Measurements from ENCODE around the gene SIPA1L3.

GRCh38 chr19:38068826-38069225, 161.8 kb downstream of the SIPA1L3 start:
- TF ChIP-seq, protein P1, sequence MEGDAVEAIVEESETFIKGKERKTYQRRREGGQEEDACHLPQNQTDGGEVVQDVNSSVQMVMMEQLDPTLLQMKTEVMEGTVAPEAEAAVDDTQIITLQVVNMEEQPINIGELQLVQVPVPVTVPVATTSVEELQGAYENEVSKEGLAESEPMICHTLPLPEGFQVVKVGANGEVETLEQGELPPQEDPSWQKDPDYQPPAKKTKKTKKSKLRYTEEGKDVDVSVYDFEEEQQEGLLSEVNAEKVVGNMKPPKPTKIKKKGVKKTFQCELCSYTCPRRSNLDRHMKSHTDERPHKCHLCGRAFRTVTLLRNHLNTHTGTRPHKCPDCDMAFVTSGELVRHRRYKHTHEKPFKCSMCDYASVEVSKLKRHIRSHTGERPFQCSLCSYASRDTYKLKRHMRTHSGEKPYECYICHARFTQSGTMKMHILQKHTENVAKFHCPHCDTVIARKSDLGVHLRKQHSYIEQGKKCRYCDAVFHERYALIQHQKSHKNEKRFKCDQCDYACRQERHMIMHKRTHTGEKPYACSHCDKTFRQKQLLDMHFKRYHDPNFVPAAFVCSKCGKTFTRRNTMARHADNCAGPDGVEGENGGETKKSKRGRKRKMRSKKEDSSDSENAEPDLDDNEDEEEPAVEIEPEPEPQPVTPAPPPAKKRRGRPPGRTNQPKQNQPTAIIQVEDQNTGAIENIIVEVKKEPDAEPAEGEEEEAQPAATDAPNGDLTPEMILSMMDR (tag by site-specific recombination; IDR thresholded peaks at IDR 0.05) = no peak
- TF ChIP-seq ZBTB1 (tag by site-specific recombination; IDR thresholded peaks at IDR 0.05) (no peak), ZNF610 (tag by site-specific recombination; IDR thresholded peaks at IDR 0.05; ENCODE audit: borderline replicate concordance) (no peak), TCF7L2 (IDR thresholded peaks at IDR 0.05; ENCODE audit: borderline replicate concordance, low read depth, low read length) (no peak), YY1 (tag by site-specific recombination; IDR thresholded peaks at IDR 0.05) (no peak), ZNF433 (tag by site-specific recombination; IDR thresholded peaks at IDR 0.05; ENCODE audit: low read depth) (no peak), RBAK (tag by site-specific recombination; IDR thresholded peaks at IDR 0.05) (no peak)
- TF ChIP-seq, protein P2, sequence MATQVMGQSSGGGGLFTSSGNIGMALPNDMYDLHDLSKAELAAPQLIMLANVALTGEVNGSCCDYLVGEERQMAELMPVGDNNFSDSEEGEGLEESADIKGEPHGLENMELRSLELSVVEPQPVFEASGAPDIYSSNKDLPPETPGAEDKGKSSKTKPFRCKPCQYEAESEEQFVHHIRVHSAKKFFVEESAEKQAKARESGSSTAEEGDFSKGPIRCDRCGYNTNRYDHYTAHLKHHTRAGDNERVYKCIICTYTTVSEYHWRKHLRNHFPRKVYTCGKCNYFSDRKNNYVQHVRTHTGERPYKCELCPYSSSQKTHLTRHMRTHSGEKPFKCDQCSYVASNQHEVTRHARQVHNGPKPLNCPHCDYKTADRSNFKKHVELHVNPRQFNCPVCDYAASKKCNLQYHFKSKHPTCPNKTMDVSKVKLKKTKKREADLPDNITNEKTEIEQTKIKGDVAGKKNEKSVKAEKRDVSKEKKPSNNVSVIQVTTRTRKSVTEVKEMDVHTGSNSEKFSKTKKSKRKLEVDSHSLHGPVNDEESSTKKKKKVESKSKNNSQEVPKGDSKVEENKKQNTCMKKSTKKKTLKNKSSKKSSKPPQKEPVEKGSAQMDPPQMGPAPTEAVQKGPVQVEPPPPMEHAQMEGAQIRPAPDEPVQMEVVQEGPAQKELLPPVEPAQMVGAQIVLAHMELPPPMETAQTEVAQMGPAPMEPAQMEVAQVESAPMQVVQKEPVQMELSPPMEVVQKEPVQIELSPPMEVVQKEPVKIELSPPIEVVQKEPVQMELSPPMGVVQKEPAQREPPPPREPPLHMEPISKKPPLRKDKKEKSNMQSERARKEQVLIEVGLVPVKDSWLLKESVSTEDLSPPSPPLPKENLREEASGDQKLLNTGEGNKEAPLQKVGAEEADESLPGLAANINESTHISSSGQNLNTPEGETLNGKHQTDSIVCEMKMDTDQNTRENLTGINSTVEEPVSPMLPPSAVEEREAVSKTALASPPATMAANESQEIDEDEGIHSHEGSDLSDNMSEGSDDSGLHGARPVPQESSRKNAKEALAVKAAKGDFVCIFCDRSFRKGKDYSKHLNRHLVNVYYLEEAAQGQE (tag by site-specific recombination; IDR thresholded peaks at IDR 0.05) = no peak
